SK-N-SH (cell line): Measurements from ENCODE around the gene TSHZ2. TPM values are rescaled to one million over a fixed set of nuclear protein-coding genes. Genes with fewer than 3 reads are reported as not detected.

Experiments used
- CTCF ChIA-PET: fragments of 300-600, 350-600 bp; formaldehyde crosslinking; extraction: SDS; loops from one replicate; lab custom pipeline; 2021; lab: Yijun Ruan, JAX
- POLR2A ChIA-PET: fragments of 350-600 bp; sonication (Branson Sonifier 250); formaldehyde crosslinking; extraction: SDS; loops from one replicate; lab custom pipeline; 2020; ENCODE audit warnings: antibody characterized with exemption, inconsistent platforms; lab: Yijun Ruan, JAX
- DNase-seq: peaks from one replicate; pipeline ENCODE4 v3.0.0; 2012
- H2AFZ ChIP-seq: fragments of 200-600 bp; sonication (generic); 2 replicates; pipeline ENCODE4 v1.8.1; 2016; ENCODE audit warnings: antibody characterized with exemption, mild to moderate bottlenecking, low read depth
- H3F3A ChIP-seq: fragments of 200-600 bp; sonication (generic); replicated peaks from 2 replicates; pipeline ENCODE3; 2016; ENCODE audit warnings: antibody characterized with exemption, mild to moderate bottlenecking; ENCODE audit not compliant: insufficient read depth
- H3K27ac ChIP-seq, 2 experiments: fragments of 200-500 bp in 1 of 2; fragments of 200-600 bp in 1 of 2; sonication (Bioruptor generic) in 1 of 2; sonication (generic), shearing (Covaris generic) in 1 of 2; 2 replicates each; pipeline versions ENCODE4 v1.5.1 to v1.6.1; 2014 to 2016; ENCODE audit warnings: low read depth in 2 of 2, inconsistent platforms in 1 of 2, low read length in 1 of 2, mild to moderate bottlenecking in 1 of 2, mixed read lengths in 1 of 2
- H3K27me3 ChIP-seq: fragments of 200-600 bp; sonication (generic), shearing (Covaris generic); 2 replicates; pipeline ENCODE4 v1.6.1; 2016; ENCODE audit warnings: mixed run types; ENCODE audit not compliant: insufficient read depth
- H3K36me3 ChIP-seq, 2 experiments: fragments of 200-500 bp in 1 of 2; fragments of 200-600 bp in 1 of 2; sonication (Bioruptor generic) in 1 of 2; sonication (generic) in 1 of 2; replicated peaks in 1 of 2; 2 replicates each; pipeline versions ENCODE3 to v1.5.1; 2014 to 2016; ENCODE audit warnings: low read length in 1 of 2, mild to moderate bottlenecking in 1 of 2; ENCODE audit not compliant: insufficient read depth in 2 of 2, control insufficient read depth in 1 of 2
- H3K4me1 ChIP-seq, 2 experiments: fragments of 200-500 bp in 1 of 2; fragments of 200-600 bp in 1 of 2; sonication (Bioruptor generic) in 1 of 2; sonication (generic), shearing (Covaris generic) in 1 of 2; 2 replicates each; pipeline versions ENCODE4 v1.5.1 to v1.6.1; 2014 to 2016; ENCODE audit warnings: low read depth in 1 of 2, low read length in 1 of 2, mixed run types in 1 of 2; ENCODE audit not compliant: insufficient read depth in 2 of 2, control insufficient read depth in 1 of 2
- H3K4me2 ChIP-seq: fragments of 200-600 bp; sonication (generic), shearing (Covaris generic); 2 replicates; pipeline ENCODE4 v1.6.1; 2017; ENCODE audit warnings: mixed run types
- H3K4me3 ChIP-seq, 2 experiments: fragments of 200-500 bp in 1 of 2; fragments of 200-600 bp in 1 of 2; sonication (Bioruptor generic) in 1 of 2; sonication (generic), shearing (Covaris generic) in 1 of 2; 2 replicates each; pipeline versions ENCODE4 v1.5.1 to v1.8.1; 2014 to 2016; ENCODE audit warnings: low read depth in 2 of 2, inconsistent platforms in 1 of 2, low read length in 1 of 2, mild to moderate bottlenecking in 1 of 2, mixed read lengths in 1 of 2, moderate library complexity in 1 of 2
- H3K79me2 ChIP-seq: fragments of 200-600 bp; sonication (generic); 2 replicates; pipeline ENCODE4 v1.8.1; 2017; ENCODE audit warnings: mild to moderate bottlenecking; ENCODE audit not compliant: insufficient read depth
- H3K9ac ChIP-seq: fragments of 200-600 bp; sonication (generic); 2 replicates; pipeline ENCODE4 v1.6.1; 2017; ENCODE audit warnings: mixed run types
- H3K9me2 ChIP-seq: fragments of 200-600 bp; sonication (generic); 2 replicates; pipeline ENCODE4 v1.6.1; 2017; ENCODE audit warnings: mixed run types
- H3K9me3 ChIP-seq: fragments of 200-600 bp; sonication (generic); 2 replicates; pipeline ENCODE4 v1.6.1; 2017; ENCODE audit warnings: mixed run types, mild to moderate bottlenecking, moderate library complexity
- H4K20me1 ChIP-seq: fragments of 200-600 bp; sonication (generic); 2 replicates; pipeline ENCODE4 v1.6.1; 2017; ENCODE audit warnings: mild to moderate bottlenecking, mixed run types; ENCODE audit not compliant: insufficient read depth
- CHD2 ChIP-seq: fragments of 150-350 bp; IDR thresholded peaks from 2 replicates; pipeline ENCODE4 v1.6.1; 2018; ENCODE audit warnings: low read length; ENCODE audit not compliant: partially characterized antibody
- EP300 ChIP-seq, 2 experiments: IDR thresholded peaks; 2 replicates each; pipeline versions ENCODE4 v1.4.0 to v1.6.1; 2012; ENCODE audit warnings: borderline replicate concordance in 1 of 2, low read depth in 1 of 2, low read length in 1 of 2
- EZH2phosphoT487 ChIP-seq: fragments of 200-600 bp; sonication (generic); IDR thresholded peaks from 2 replicates; pipeline ENCODE4 v1.6.1; 2017; ENCODE audit warnings: low read depth, mixed run types, mild to moderate bottlenecking, antibody characterized with exemption, moderate library complexity, borderline replicate concordance
- FOXJ3 ChIP-seq: sonication (generic); formaldehyde crosslinking; IDR thresholded peaks from 2 replicates; pipeline ENCODE4 v1.5.1; 2020; ENCODE audit warnings: mild to moderate bottlenecking, missing genetic modification reagents
- FOXM1 ChIP-seq: IDR thresholded peaks from 2 replicates; pipeline ENCODE4 v1.4.0; 2012; ENCODE audit warnings: low read depth, mild to moderate bottlenecking
- GABPA ChIP-seq: IDR thresholded peaks from 2 replicates; pipeline ENCODE4 v1.4.0; 2012; ENCODE audit warnings: low read depth, mild to moderate bottlenecking
- JUND ChIP-seq: IDR thresholded peaks from 2 replicates; pipeline ENCODE4 v1.4.0; 2012
- MAX ChIP-seq: IDR thresholded peaks from 2 replicates; pipeline ENCODE4 v1.4.0; 2012; ENCODE audit warnings: low read depth
- MEF2A ChIP-seq: IDR thresholded peaks from 2 replicates; pipeline ENCODE4 v1.4.0; 2012; ENCODE audit warnings: low read depth, borderline replicate concordance
- NRF1 ChIP-seq: IDR thresholded peaks from 2 replicates; pipeline ENCODE4 v1.6.1; 2012; ENCODE audit warnings: low read depth, mild to moderate bottlenecking, low read length
- RCOR1 ChIP-seq: fragments of 150-350 bp; IDR thresholded peaks from 2 replicates; pipeline ENCODE4 v1.6.1; 2017; ENCODE audit warnings: antibody characterized with exemption, low read length
- REST ChIP-seq: IDR thresholded peaks from 2 replicates; pipeline ENCODE4 v1.6.1; 2012; ENCODE audit warnings: mild to moderate bottlenecking, low read depth, low read length, moderate library complexity
- RXRA ChIP-seq: IDR thresholded peaks from 2 replicates; pipeline ENCODE4 v1.4.0; 2012; ENCODE audit warnings: low read depth, mild to moderate bottlenecking, borderline replicate concordance
- SIN3A ChIP-seq: IDR thresholded peaks from 2 replicates; pipeline ENCODE4 v1.6.1; 2012; ENCODE audit warnings: low read depth, mild to moderate bottlenecking, low read length, moderate library complexity, borderline replicate concordance
- TAF1 ChIP-seq: IDR thresholded peaks from 2 replicates; pipeline ENCODE4 v1.6.1; 2012; ENCODE audit warnings: low read depth, mild to moderate bottlenecking, low read length, moderate library complexity, borderline replicate concordance
- YY1 ChIP-seq: IDR thresholded peaks from 2 replicates; pipeline ENCODE4 v1.4.0; 2012; ENCODE audit warnings: low read depth, mild to moderate bottlenecking
- WGBS: methylation state at CpG from one replicate; pipeline ENCODE4 v1.1.6; 2017; ENCODE audit warnings: low lambda C conversion rate; 5-methylcytosine and 5-hydroxymethylcytosine counted together
- polyA plus RNA-seq, 3 experiments: library from polyadenylated mRNA; depleted of rRNA; stranded (reverse); fragments of >200 nt; gene quantifications; 2 replicates each; pipeline ENCODE4 v1.2.3, GENCODE V29; 2012
- TF ChIP-seq, protein P1 (sequence below): fragments of 150-350 bp; IDR thresholded peaks from 2 replicates; pipeline ENCODE4 v1.6.1; 2017; ENCODE audit warnings: antibody characterized with exemption, low read length, low read depth, borderline replicate concordance
- TF ChIP-seq, protein P2 (sequence below): IDR thresholded peaks from 2 replicates; pipeline ENCODE4 v1.4.0; 2012; ENCODE audit warnings: low read depth, borderline replicate concordance
- TF ChIP-seq, protein P3 (sequence below): fragments of 150-350 bp; IDR thresholded peaks from 2 replicates; pipeline ENCODE4 v1.6.1; 2016; ENCODE audit warnings: mild to moderate bottlenecking, low read depth, low read length
- TF ChIP-seq, protein P4 (sequence below): IDR thresholded peaks from 2 replicates; pipeline ENCODE4; 2012

The TSHZ2 gene
- polyA plus RNA-seq, 1 of the 3 experiments (the other 2 are of a cell fraction) = 0.13 TPM

DNA sequence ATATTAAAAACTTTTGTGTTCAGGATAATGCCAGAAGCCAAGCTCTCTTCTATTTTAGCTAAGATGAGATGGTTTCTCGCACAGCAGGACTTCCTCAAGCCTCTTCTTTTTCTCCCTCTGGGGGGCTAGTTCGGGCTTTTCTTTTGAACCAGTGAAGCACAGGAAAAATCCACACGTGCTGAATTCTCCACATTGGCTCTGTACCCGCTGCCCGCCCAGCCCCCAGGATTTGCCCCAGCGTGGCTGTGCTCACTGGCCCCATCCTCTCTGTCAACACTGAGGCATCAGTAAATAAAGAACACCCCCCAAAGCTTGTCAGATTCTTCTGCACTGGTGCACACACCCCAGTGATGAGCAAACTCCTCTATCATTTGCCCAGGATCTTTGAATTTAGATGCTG is 388.7 kb downstream of the TSHZ2 start (continued):
- TF ChIP-seq, protein P1, sequence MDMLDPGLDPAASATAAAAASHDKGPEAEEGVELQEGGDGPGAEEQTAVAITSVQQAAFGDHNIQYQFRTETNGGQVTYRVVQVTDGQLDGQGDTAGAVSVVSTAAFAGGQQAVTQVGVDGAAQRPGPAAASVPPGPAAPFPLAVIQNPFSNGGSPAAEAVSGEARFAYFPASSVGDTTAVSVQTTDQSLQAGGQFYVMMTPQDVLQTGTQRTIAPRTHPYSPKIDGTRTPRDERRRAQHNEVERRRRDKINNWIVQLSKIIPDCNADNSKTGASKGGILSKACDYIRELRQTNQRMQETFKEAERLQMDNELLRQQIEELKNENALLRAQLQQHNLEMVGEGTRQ = no peak
- TF ChIP-seq EP300 (IDR thresholded peaks at IDR 0.05; ENCODE audit: borderline replicate concordance in 1 of 2, low read depth in 1 of 2, low read length in 1 of 2) (no peak), CHD2 (no peak), TAF1 (no peak)

- Histone ChIP-seq H3K4me1 (no peaks in the 10 kb centered on the region), H3K79me2 (no peaks in the 10 kb centered on the region), H3K27ac (no peak overlapping the region), H4K20me1 (no peaks in the 10 kb centered on the region), H3K9me2 (no peaks in the 10 kb centered on the region), H3K9ac (no peak overlapping the region), H3K36me3 (no peaks in the 10 kb centered on the region), H3K27me3 (no peaks in the 10 kb centered on the region), H3F3A (no peaks in the 10 kb centered on the region), H3K4me3 (no peak overlapping the region)
- no peak for DNase-seq
- 26% methylated on average over 5 of the region's 8 CpGs for WGBS
- CTCF ChIA-PET = no interaction called here
- TF ChIP-seq RCOR1 = no peak
- TF ChIP-seq EZH2phosphoT487 = no peak
- TF ChIP-seq YY1 = no peak
- no peak for TF ChIP-seq MAX
- TF ChIP-seq JUND = no peak
- no peak for TF ChIP-seq EP300 (IDR thresholded peaks at IDR 0.05; ENCODE audit: borderline replicate concordance in 1 of 2, low read depth in 1 of 2, low read length in 1 of 2)
- TF ChIP-seq, protein P2, sequence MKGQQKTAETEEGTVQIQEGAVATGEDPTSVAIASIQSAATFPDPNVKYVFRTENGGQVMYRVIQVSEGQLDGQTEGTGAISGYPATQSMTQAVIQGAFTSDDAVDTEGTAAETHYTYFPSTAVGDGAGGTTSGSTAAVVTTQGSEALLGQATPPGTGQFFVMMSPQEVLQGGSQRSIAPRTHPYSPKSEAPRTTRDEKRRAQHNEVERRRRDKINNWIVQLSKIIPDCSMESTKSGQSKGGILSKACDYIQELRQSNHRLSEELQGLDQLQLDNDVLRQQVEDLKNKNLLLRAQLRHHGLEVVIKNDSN = no peak
- TF ChIP-seq, protein P3, sequence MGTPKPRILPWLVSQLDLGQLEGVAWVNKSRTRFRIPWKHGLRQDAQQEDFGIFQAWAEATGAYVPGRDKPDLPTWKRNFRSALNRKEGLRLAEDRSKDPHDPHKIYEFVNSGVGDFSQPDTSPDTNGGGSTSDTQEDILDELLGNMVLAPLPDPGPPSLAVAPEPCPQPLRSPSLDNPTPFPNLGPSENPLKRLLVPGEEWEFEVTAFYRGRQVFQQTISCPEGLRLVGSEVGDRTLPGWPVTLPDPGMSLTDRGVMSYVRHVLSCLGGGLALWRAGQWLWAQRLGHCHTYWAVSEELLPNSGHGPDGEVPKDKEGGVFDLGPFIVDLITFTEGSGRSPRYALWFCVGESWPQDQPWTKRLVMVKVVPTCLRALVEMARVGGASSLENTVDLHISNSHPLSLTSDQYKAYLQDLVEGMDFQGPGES = no peak
- no peak for TF ChIP-seq RXRA
- no peak for TF ChIP-seq REST
- no peak for TF ChIP-seq CHD2
- TF ChIP-seq GABPA = no peak
- TF ChIP-seq, protein P4, sequence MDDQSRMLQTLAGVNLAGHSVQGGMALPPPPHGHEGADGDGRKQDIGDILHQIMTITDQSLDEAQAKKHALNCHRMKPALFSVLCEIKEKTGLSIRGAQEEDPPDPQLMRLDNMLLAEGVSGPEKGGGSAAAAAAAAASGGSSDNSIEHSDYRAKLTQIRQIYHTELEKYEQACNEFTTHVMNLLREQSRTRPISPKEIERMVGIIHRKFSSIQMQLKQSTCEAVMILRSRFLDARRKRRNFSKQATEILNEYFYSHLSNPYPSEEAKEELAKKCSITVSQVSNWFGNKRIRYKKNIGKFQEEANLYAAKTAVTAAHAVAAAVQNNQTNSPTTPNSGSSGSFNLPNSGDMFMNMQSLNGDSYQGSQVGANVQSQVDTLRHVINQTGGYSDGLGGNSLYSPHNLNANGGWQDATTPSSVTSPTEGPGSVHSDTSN = no peak
- TF ChIP-seq FOXM1 = no peak
- TF ChIP-seq NRF1 = no peak
- TF ChIP-seq SIN3A = no peak
- no peak for TF ChIP-seq MEF2A
- TF ChIP-seq FOXJ3 (CRISPR knock-in tag) = no peak
- TF ChIP-seq, protein P1 = no peak
- TF ChIP-seq, all 33 proteins: peak for 0
- POLR2A ChIA-PET = no interaction called here
- Histone ChIP-seq H2AFZ (no peak overlapping the region), H3K4me2 (no peak overlapping the region), H3K9me3 (no peaks in the 10 kb centered on the region)
These were observed 390.6 kb downstream of the TSHZ2 start for GRCh38 chr20:53362736-53363135.
